ENCODE results near the gene OOSP4B. TPM values are rescaled to one million over a fixed set of nuclear protein-coding genes. Genes with fewer than 3 reads are reported as not detected.

The OOSP4B gene
- total RNA-seq, 1 experiment from 2014 or later = not detected

- Histone ChIP-seq H3K4me1 (no peaks in the 10 kb centered on the region), H3K9me3 (replicated peaks) (no peaks in the 10 kb centered on the region), H3K36me3 (no peaks in the 10 kb centered on the region), H3K27me3 (no peaks in the 10 kb centered on the region), H3K27ac (no peak overlapping the region), H3K4me3 (no peak overlapping the region)
- no peak for DNase-seq
Observed at GRCh38 chr11:60080535-60080934, 63.6 kb downstream of the OOSP4B start.

Other genes starting within 250 kb of the OOSP4B start
- gene MRPL16, start 206.4 kb upstream of the OOSP4B start, total RNA-seq (2014; rRNA removed; shearing (Covaris generic)) = 59.4 and 66.1 TPM in 2 replicates
- gene CBLIF, start 171.7 kb upstream of the OOSP4B start, total RNA-seq (2014; rRNA removed; shearing (Covaris generic)) = not detected in 2 replicates
- gene TCN1, start 150.7 kb upstream of the OOSP4B start, total RNA-seq (2014; rRNA removed; shearing (Covaris generic)) = not detected in 2 replicates
- gene OOSP3, start 138.4 kb upstream of the OOSP4B start, total RNA-seq (2014; rRNA removed; shearing (Covaris generic)) = not detected in 2 replicates
- gene OOSP1, start 78.7 kb upstream of the OOSP4B start, total RNA-seq (2014; rRNA removed; shearing (Covaris generic)) = not detected in 2 replicates
- gene OOSP4A, start 53.1 kb upstream of the OOSP4B start, total RNA-seq (2014; rRNA removed; shearing (Covaris generic)) = not detected in 2 replicates
- gene OOSP2, start 23.2 kb downstream of the OOSP4B start, total RNA-seq (2014; rRNA removed; shearing (Covaris generic)) = not detected in 2 replicates
- not detected in 2 replicates for gene MS4A3, start 39.5 kb downstream of the OOSP4B start, total RNA-seq (2014; rRNA removed; shearing (Covaris generic))
- not detected in 2 replicates for gene MS4A2, start 71.5 kb downstream of the OOSP4B start, total RNA-seq (2014; rRNA removed; shearing (Covaris generic))
- not detected in 2 replicates for gene MS4A6A, start 165.9 kb downstream of the OOSP4B start, total RNA-seq (2014; rRNA removed; shearing (Covaris generic))
- gene MS4A4E, start 226.0 kb downstream of the OOSP4B start, total RNA-seq (2014; rRNA removed; shearing (Covaris generic)) = not detected in 2 replicates